Measurements from ENCODE around the gene IFFO2. TPM values are rescaled to one million over a fixed set of nuclear protein-coding genes. Genes with fewer than 3 reads are reported as not detected.

Gene IFFO2
- total and polyA plus RNA-seq, 7 experiments from 2014 or later: 1.1 to 57.1 (median 25.7) TPM

DNA sequence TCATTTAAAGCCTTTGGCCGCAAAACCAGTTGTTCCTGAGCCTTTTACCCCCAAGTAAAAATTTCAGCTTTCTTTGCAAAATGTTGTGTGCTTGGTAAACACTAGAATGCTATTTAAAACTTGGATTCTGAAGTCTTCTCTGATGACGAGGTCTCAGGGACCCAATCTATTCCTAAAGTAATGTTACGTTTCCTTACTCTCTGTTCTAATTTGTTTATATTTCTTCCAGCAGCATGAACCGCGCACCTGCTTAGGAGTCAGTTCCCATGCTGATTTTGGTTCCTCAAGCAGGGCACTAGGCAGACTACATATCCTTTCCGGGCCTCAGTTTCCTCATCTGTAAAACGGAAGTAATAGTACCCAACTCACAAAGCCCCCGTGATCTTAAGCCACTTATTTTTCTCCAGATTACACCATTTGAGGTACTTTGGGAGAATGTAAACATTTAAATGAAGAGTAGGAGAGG, 53.2 kb downstream of the IFFO2 start:
- intact Hi-C loops (cut with micrococcal nuclease): loop anchor here (2.0 to 10.0 kb wide), 5 partner anchors 311 to 691 kb away; partner anchors contain the start of genes EMC1 (in 1 of the 2), MRTO4 (in 1 of the 2) and UBR4 (in 1 of the 2)
- H3K9me3 Mint-ChIP-seq: no peaks in the 10 kb centered on the region
- POLR2A ChIA-PET: interaction anchor here (0.9 to 2.0 kb wide), 9 partner anchors 21 to 172 kb away, joined by 3 to 10 read pairs (median 4); partner anchors contain the start of gene IFFO2

GRCh38 chr1:18902523-18903290, 53.8 kb downstream of the IFFO2 start, which contains the start of gene ALDH4A1:
Gene ALDH4A1 (minus strand): TSS chr1:18902555. CDS start chr1:18902523, 32 bp downstream.
- H3K36me3 Mint-ChIP-seq: peaks cover 0 to under 1% (median 0%) of the 10 kb centered on the region in 5 donors
- H3K4me1 Mint-ChIP-seq: peaks cover 22 to 50% (median 41%) of the 10 kb centered on the region in 7 donors
- peak within 1 kb of the TSS; percentile 86 to 99 (median 94) for H3K4me3 Mint-ChIP-seq
- H3K27me3 Mint-ChIP-seq: no peaks in the 10 kb centered on the region
- Histone ChIP-seq H3K9me3 (ENCODE audit: control insufficient read depth in 2 of 3, low read length in 3 of 3) (no peaks in the 10 kb centered on the region), H3K27ac (ENCODE audit: low read depth, low read length) (peak within 1 kb of the TSS; percentile 83), H3K36me3 (ENCODE audit: control insufficient read depth in 2 of 3, insufficient read depth in 3 of 3, low read length in 3 of 3) (peaks cover 0 to 13% (median 0%) of the 10 kb centered on the region in 3 experiments), H3K27me3 (ENCODE audit: control insufficient read depth in 2 of 2, insufficient read depth in 2 of 2, low read length in 2 of 2) (no peaks in the 10 kb centered on the region), H3K4me3 (ENCODE audit: low read length) (peak within 1 kb of the TSS; percentile 57), H3K4me1 (ENCODE audit: control insufficient read depth in 2 of 2, insufficient read depth in 2 of 2, low read length in 2 of 2) (peaks cover 3 to 12% of the 10 kb centered on the region in 2 donors)
- DNase-seq (peak; percentile 73 to 95 (median 93)), ATAC-seq (peak; percentile 98)
- ChIA-PET POLR2A (interaction anchor here (0.9 to 2.3 kb wide), 11 partner anchors 21 to 173 kb away, joined by 3 to 10 read pairs (median 4); partner anchors contain the start of gene IFFO2), CTCF (interaction anchor here (0.6 to 9.1 kb wide), 10 partner anchors 10 to 173 kb away, joined by 3 to 105 read pairs (median 3); partner anchors contain the start of gene IFFO2)
- peak within 1 kb of the TSS; percentile 88 to 98 (median 97) for H3K27ac Mint-ChIP-seq
- H3K9me3 Mint-ChIP-seq: no peaks in the 10 kb centered on the region
- intact Hi-C loops (cut with micrococcal nuclease): loop anchor here (1.0 to 10.0 kb wide), 10 partner anchors 24 to 692 kb away; partner anchors contain the start of genes IFFO2 (in 2 of the 2), UBR4 (in 2 of the 2), EMC1 (in 1 of the 2) and MRTO4 (in 1 of the 2)

More for the DNA sequence above, 53.2 kb downstream of the IFFO2 start:
- Histone ChIP-seq H3K4me3 (ENCODE audit: low read length) (peak overlapping the region; percentile 57), H3K4me1 (ENCODE audit: control insufficient read depth in 2 of 2, insufficient read depth in 2 of 2, low read length in 2 of 2) (peaks cover 3 to 12% of the 10 kb centered on the region in 2 donors), H3K9me3 (ENCODE audit: control insufficient read depth in 2 of 3, low read length in 3 of 3) (no peaks in the 10 kb centered on the region), H3K27ac (ENCODE audit: low read depth, low read length) (peak overlapping the region; percentile 83), H3K36me3 (ENCODE audit: control insufficient read depth in 2 of 3, insufficient read depth in 3 of 3, low read length in 3 of 3) (peaks cover 0 to 19% (median 0%) of the 10 kb centered on the region in 3 experiments), H3K27me3 (ENCODE audit: control insufficient read depth in 2 of 2, insufficient read depth in 2 of 2, low read length in 2 of 2) (no peaks in the 10 kb centered on the region)
- no peak for ATAC-seq
- no peaks in the 10 kb centered on the region for H3K27me3 Mint-ChIP-seq
- CTCF ChIA-PET: interaction anchor here (0.6 to 9.1 kb wide), 8 partner anchors 10 to 172 kb away, joined by 3 to 105 read pairs (median 3); partner anchors contain the start of gene IFFO2
- peaks cover 26 to 50% (median 43%) of the 10 kb centered on the region in 7 donors for H3K4me1 Mint-ChIP-seq
- peaks cover 0 to 6% (median 0%) of the 10 kb centered on the region in 5 donors for H3K36me3 Mint-ChIP-seq
- H3K27ac Mint-ChIP-seq: peak overlapping the region; percentile 21 to 98 (median 97)
- peak overlapping the region; percentile 86 to 99 (median 94) for H3K4me3 Mint-ChIP-seq
- no peak for DNase-seq

GRCh38 chr1:18901952-18902522, 54.4 kb downstream of the IFFO2 start:
- Mint-ChIP-seq H3K36me3 (no peaks in the 10 kb centered on the region), H3K9me3 (no peaks in the 10 kb centered on the region), H3K4me3 (peak overlapping the region; percentile 86 to 99 (median 94)), H3K27me3 (no peaks in the 10 kb centered on the region), H3K27ac (peak overlapping the region; percentile 85 to 97 (median 91)), H3K4me1 (peaks cover 22 to 47% (median 41%) of the 10 kb centered on the region in 7 donors)
- ChIA-PET POLR2A (interaction anchor here (1.0 to 2.3 kb wide), 11 partner anchors 22 to 174 kb away, joined by 3 to 10 read pairs (median 4); partner anchors contain the start of gene IFFO2), CTCF (interaction anchor here (1.0 to 9.1 kb wide), 4 partner anchors 55 to 173 kb away, joined by 3 to 105 read pairs (median 4); partner anchors contain the start of gene IFFO2)
- Histone ChIP-seq H3K27ac (ENCODE audit: low read depth, low read length) (peak overlapping the region; percentile 83), H3K4me3 (ENCODE audit: low read length) (peak overlapping the region; percentile 57), H3K4me1 (ENCODE audit: control insufficient read depth in 2 of 2, insufficient read depth in 2 of 2, low read length in 2 of 2) (peaks cover 3 to 12% of the 10 kb centered on the region in 2 donors), H3K36me3 (ENCODE audit: control insufficient read depth in 2 of 3, insufficient read depth in 3 of 3, low read length in 3 of 3) (peaks cover 0 to 9% (median 0%) of the 10 kb centered on the region in 3 experiments), H3K9me3 (ENCODE audit: control insufficient read depth in 2 of 3, low read length in 3 of 3) (no peaks in the 10 kb centered on the region), H3K27me3 (ENCODE audit: control insufficient read depth in 2 of 2, insufficient read depth in 2 of 2, low read length in 2 of 2) (no peaks in the 10 kb centered on the region)
- DNase-seq: peak in 1 of 9 donors; percentile 22
- ATAC-seq: no peak
- intact Hi-C loops (cut with micrococcal nuclease): loop anchor here (1.0 to 10.0 kb wide), 10 partner anchors 24 to 693 kb away; partner anchors contain the start of genes IFFO2 (in 2 of the 2), UBR4 (in 2 of the 2), EMC1 (in 1 of the 2) and MRTO4 (in 1 of the 2)

DNA sequence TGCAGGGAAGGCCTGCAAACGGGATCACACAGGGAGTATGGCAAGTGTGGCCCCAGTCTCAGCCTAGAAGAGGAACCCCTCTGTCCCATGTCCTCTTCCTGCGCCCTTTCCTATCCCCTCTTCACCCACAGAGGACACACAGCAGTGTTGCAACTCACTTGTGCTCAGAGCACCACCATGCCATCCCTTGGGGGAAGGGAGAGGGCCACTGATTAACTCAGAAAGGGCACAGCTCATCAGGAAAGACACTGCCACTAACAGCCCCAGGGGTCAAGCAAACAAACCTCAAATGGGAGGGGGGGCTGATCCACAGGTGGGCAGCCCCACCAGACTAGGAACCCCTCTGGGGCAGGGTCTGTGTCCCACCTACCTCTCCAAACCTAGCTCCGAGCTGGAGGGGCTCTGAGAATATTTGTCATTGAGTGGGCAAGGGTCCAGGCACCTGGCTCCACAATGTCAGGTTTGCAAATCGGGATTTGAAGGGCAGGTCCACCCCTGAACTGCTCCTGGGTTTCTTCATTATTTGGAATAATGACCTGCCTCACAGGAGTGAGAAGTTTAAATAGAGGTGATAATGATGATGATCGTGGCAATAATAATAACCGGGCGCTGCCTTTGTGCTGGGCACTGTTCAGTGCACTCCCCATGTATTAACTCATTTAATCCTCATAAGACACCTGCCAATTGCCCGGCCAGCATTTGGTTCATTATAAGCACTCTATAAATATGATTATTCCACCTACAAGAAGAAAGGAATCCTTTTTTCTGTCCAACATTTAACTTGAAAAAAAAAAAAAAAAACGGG, 55.1 kb downstream of the IFFO2 start:
- CTCF ChIA-PET: interaction anchor here (1.5 kb wide), 1 partner anchor 55 kb away, joined by 3 read pairs; the partner anchor contains the start of gene IFFO2
- H3K36me3 Mint-ChIP-seq: no peaks in the 10 kb centered on the region
- H3K4me1 Mint-ChIP-seq: peaks cover 22 to 43% (median 41%) of the 10 kb centered on the region in 7 donors
- no peaks in the 10 kb centered on the region for H3K27me3 Mint-ChIP-seq
- intact Hi-C loops (cut with micrococcal nuclease): loop anchor here (5.0 to 10.0 kb wide), 3 partner anchors 313 to 693 kb away; partner anchors contain the start of gene UBR4 (in 1 of the 2)
- H3K36me3 ChIP-seq (ENCODE audit: control insufficient read depth in 2 of 3, insufficient read depth in 3 of 3, low read length in 3 of 3): peaks cover 0 to 8% (median 0%) of the 10 kb centered on the region in 3 experiments
- no peak for DNase-seq
- H3K27ac Mint-ChIP-seq: peak overlapping the region; percentile 85 to 97 (median 91)
- peaks cover 3 to 12% of the 10 kb centered on the region in 2 donors for H3K4me1 ChIP-seq (ENCODE audit: control insufficient read depth in 2 of 2, insufficient read depth in 2 of 2, low read length in 2 of 2)
- peak overlapping the region; percentile 57 for H3K4me3 ChIP-seq (ENCODE audit: low read length)
- POLR2A ChIA-PET: interaction anchor here (1.0 to 2.3 kb wide), 3 partner anchors 53 to 173 kb away, joined by 3 to 8 read pairs (median 4); no protein-coding TSS in a partner anchor
- no peaks in the 10 kb centered on the region for H3K27me3 ChIP-seq (ENCODE audit: control insufficient read depth in 2 of 2, insufficient read depth in 2 of 2, low read length in 2 of 2)
- no peak overlapping the region for H3K27ac ChIP-seq (ENCODE audit: low read depth, low read length)
- no peak for ATAC-seq
- no peaks in the 10 kb centered on the region for H3K9me3 ChIP-seq (ENCODE audit: control insufficient read depth in 2 of 3, low read length in 3 of 3)
- H3K9me3 Mint-ChIP-seq: no peaks in the 10 kb centered on the region
- peak overlapping the region; percentile 86 to 99 (median 94) for H3K4me3 Mint-ChIP-seq

DNA sequence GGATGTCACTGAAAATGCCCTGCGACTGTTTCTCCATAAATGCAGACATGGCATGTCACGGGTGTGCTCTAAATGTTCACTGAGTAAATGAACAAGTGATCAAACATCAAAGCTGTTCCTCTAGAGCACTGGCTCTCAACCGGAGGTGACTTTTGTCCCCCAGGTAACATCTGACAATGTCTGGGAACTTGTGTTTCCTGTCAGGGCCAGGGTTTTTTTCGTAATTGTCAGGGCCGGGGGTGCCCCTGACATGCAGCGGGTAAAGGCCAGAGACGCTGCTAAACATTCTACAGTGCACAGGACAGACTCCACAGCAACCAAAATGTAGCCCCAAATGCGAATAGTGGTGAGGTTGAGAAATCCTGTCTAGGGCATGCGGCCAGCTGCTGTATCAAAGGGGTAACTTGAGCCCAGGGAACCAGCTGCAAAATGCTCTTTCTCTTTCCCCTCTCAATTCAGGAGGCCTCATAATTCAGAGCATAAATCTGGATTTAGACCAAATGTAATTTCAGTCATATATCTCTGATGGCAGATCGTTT, 56.1 kb downstream of the IFFO2 start:
- Histone ChIP-seq H3K27ac (ENCODE audit: low read depth, low read length) (no peak overlapping the region), H3K27me3 (ENCODE audit: control insufficient read depth in 2 of 2, insufficient read depth in 2 of 2, low read length in 2 of 2) (no peaks in the 10 kb centered on the region), H3K4me1 (ENCODE audit: control insufficient read depth in 2 of 2, insufficient read depth in 2 of 2, low read length in 2 of 2) (peaks cover 3 to 12% of the 10 kb centered on the region in 2 donors), H3K9me3 (ENCODE audit: control insufficient read depth in 2 of 3, low read length in 3 of 3) (no peaks in the 10 kb centered on the region), H3K4me3 (ENCODE audit: low read length) (no peak overlapping the region), H3K36me3 (ENCODE audit: control insufficient read depth in 2 of 3, insufficient read depth in 3 of 3, low read length in 3 of 3) (no peaks in the 10 kb centered on the region)
- ATAC-seq (no peak), DNase-seq (peak in 2 of 9 donors; percentile 17 to 26)
- H3K27ac Mint-ChIP-seq: peak overlapping the region in 2 of 9 donors; percentile 17 to 34
- intact Hi-C loops (cut with micrococcal nuclease): loop anchor here (5.0 to 10.0 kb wide), 3 partner anchors 314 to 694 kb away; partner anchors contain the start of gene UBR4 (in 1 of the 2)
- ChIA-PET POLR2A (interaction anchor here (0.6 to 2.3 kb wide), 4 partner anchors 54 to 202 kb away, joined by 3 to 8 read pairs (median 4); partner anchors contain the start of gene IFFO2), CTCF (interaction anchor here (1.8 kb wide), 1 partner anchor 196 kb away, joined by 4 read pairs; no protein-coding TSS in a partner anchor)
- no peaks in the 10 kb centered on the region for H3K36me3 Mint-ChIP-seq
- H3K9me3 Mint-ChIP-seq: no peaks in the 10 kb centered on the region
- peaks cover 22 to 43% (median 41%) of the 10 kb centered on the region in 7 donors for H3K4me1 Mint-ChIP-seq
- H3K4me3 Mint-ChIP-seq: peak overlapping the region in 8 of 10 donors; percentile 6 to 96 (median 56)
- H3K27me3 Mint-ChIP-seq: no peaks in the 10 kb centered on the region

Data from naive thymus-derived CD4-positive, alpha-beta T cell (primary cell).